Mucosa of descending colon (tissue), 3 donors: Measurements from ENCODE around the gene PEX7. TPM values are rescaled to one million over a fixed set of nuclear protein-coding genes. Genes with fewer than 3 reads are reported as not detected.
"Not testable (repeated sequence)": the region's sequence is repeated elsewhere in the genome, so short reads cannot be mapped to it uniquely, and the experiment has no call there.

Experiments
- ATAC-seq: fragments of 200-7000 bp; cut with Tn5 transposase; one replicate; pipeline ENCODE4 v1.9.1; 2020; ENCODE audit warnings: mild to moderate bottlenecking, moderate library complexity
- DNase-seq, 3 donors: peaks; one replicate each; pipeline ENCODE4 v3.0.0-alpha.2; 2020
- H3K36me3 ChIP-seq: fragments of 200-600 bp; one replicate; pipeline ENCODE4 v1.8.0; 2021; ENCODE audit warnings: low read depth, mild to moderate bottlenecking
- H3K4me1 ChIP-seq: fragments of 200-600 bp; one replicate; pipeline ENCODE4 v1.8.0; 2021; ENCODE audit warnings: low read depth, mild to moderate bottlenecking
- H3K4me3 ChIP-seq: fragments of 200-600 bp; one replicate; pipeline ENCODE4 v1.8.0; 2021; ENCODE audit warnings: mild to moderate bottlenecking
- H3K9me3 ChIP-seq: fragments of 200-600 bp; one replicate; pipeline ENCODE4 v1.8.0; 2021; ENCODE audit warnings: mild to moderate bottlenecking
- intact Hi-C, 2 donors: fragments of 100-400 bp; cut with DNase I in 1 of 2; cut with micrococcal nuclease in 1 of 2; formaldehyde crosslinking; loops; one replicate each; pipeline versions ENCODE4 v1.11.0 to v1.11.1; 2022; cut with DNase I, micrococcal nuclease
- total RNA-seq, 3 donors: library from RNA; stranded (reverse); fragmentation: NEBNext Ultra II Directional in 2 of 3; extraction: Animal tissue kit (Norgen Biotek cat#: 25700) in 2 of 3; gene quantifications; one replicate each; pipeline versions ENCODE4 v1.2.1 to v1.2.4, GENCODE V29; 2021 to 2023
- TF ChIP-seq, protein P1 (sequence below): fragments of 200-600 bp; IDR thresholded peaks from one replicate; pipeline ENCODE4 v1.8.0; 2022; ENCODE audit warnings: antibody characterized with exemption, mild to moderate bottlenecking
- donor health status: DM: no; HTN: no; CAD: no; lungs with moderate emphysema.
- donor health status: DM: no; HTN: no; CAD: no.
- donor health status: DM: no; HTN: yes; CAD: no.

The PEX7 gene
- total RNA-seq, 3 donors from 2014 or later: 4.3 to 10.7 (median 10.2) TPM

DNA sequence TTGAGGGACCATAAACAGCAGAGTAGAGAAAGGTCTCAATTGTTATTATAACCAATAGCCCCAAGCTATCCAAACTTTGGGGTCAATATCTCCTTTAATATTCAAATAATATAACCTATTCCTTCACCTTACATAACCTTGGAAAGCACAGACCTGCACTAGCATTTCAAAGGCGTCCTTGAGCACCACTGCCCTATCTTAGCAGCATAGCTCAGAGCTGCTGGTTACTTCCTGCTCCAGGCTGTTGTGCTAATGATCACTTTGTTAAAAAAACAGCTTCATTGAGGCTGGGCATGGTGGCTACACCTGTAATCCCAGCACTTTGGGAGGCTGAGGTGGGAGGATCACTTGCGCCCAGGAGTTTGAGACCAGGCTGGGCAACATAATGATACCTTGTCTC lies 110.2 kb downstream of the PEX7 start:
- DNase-seq (no peak), ATAC-seq (no peak)
- H3K4me1 ChIP-seq: no peaks in the 10 kb centered on the region
- intact Hi-C loops: no loop called here
- no peaks in the 10 kb centered on the region for H3K36me3 ChIP-seq
- TF ChIP-seq, protein P1, sequence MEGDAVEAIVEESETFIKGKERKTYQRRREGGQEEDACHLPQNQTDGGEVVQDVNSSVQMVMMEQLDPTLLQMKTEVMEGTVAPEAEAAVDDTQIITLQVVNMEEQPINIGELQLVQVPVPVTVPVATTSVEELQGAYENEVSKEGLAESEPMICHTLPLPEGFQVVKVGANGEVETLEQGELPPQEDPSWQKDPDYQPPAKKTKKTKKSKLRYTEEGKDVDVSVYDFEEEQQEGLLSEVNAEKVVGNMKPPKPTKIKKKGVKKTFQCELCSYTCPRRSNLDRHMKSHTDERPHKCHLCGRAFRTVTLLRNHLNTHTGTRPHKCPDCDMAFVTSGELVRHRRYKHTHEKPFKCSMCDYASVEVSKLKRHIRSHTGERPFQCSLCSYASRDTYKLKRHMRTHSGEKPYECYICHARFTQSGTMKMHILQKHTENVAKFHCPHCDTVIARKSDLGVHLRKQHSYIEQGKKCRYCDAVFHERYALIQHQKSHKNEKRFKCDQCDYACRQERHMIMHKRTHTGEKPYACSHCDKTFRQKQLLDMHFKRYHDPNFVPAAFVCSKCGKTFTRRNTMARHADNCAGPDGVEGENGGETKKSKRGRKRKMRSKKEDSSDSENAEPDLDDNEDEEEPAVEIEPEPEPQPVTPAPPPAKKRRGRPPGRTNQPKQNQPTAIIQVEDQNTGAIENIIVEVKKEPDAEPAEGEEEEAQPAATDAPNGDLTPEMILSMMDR: no peak
- H3K9me3 ChIP-seq: no peaks in the 10 kb centered on the region
- no peak overlapping the region for H3K4me3 ChIP-seq

DNA sequence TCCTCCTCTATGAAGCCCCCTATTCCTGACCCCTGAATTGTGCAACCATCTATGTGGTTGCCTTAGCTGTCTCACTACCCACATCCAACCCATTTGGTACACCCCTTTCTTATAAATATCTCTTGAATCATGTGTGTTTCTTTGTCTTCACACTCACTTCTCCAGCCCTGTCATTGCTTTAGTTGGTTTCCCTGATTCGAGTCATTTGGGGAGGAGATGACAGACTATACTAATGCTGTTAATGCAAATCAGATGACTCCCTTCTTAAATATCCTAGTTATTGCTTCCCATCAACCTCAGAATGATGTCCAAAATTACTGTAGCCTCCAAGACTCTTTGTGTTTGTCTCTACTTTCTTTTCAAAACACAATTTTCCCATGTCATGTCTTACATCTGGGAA lies 122.7 kb downstream of the PEX7 start:
- TF ChIP-seq, protein P1: no peak
- intact Hi-C loops: no loop called here
- ATAC-seq (no peak), DNase-seq (no peak)
- Histone ChIP-seq H3K9me3 (no peaks in the 10 kb centered on the region), H3K4me3 (no peak overlapping the region), H3K36me3 (no peaks in the 10 kb centered on the region), H3K4me1 (no peaks in the 10 kb centered on the region)

DNA sequence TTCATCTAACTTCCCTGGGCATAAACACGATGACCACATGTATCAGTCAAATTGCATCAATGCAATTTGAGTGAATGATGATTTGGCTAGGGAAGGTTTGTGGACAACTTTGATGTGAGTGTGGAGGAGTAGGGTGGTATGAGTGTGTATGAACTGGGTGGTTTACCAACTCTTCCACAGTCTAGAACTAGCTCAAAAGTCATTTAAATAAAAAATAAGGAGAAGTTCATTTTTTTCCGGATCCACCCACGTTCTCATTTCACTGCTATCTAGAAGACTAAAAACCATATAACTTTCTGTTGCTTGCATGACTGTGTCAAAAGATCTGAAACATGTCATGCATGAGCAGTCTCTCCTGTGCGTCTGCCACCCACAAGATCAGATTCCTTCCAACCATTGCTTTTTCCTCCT lies 123.3 kb downstream of the PEX7 start:
- ATAC-seq: no peak
- H3K9me3 ChIP-seq: no peaks in the 10 kb centered on the region

DNA sequence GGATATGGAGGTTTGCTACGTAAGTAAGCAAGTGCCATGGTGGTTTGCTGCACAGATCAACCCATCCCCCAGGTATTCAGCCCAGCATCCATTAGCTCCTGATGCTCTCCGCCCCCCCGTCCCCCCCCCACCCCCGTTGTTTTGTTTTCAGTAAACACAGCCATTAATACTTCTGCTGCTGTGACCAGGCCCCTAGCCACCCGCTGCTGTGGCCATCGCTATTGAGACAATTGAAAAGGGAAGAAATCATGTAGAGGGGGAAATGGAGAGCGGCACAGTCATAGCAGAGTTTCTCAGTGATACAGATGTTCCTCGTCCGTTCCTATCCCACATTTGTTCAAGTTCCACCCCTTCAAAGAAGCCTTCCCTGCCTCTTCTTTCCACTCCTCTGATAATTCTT lies 124.6 kb downstream of the PEX7 start:
- TF ChIP-seq, protein P1: no peak
- Histone ChIP-seq H3K4me3 (no peak overlapping the region), H3K4me1 (no peaks in the 10 kb centered on the region), H3K9me3 (no peaks in the 10 kb centered on the region), H3K36me3 (no peaks in the 10 kb centered on the region)
- ATAC-seq (no peak), DNase-seq (no peak)
- intact Hi-C loops: no loop called here

More for the DNA sequence above, 123.3 kb downstream of the PEX7 start:
- intact Hi-C loops: no loop called here
- DNase-seq: no peak
- Histone ChIP-seq H3K4me3 (no peak overlapping the region), H3K4me1 (no peaks in the 10 kb centered on the region), H3K36me3 (no peaks in the 10 kb centered on the region)
- TF ChIP-seq, protein P1: no peak

DNA sequence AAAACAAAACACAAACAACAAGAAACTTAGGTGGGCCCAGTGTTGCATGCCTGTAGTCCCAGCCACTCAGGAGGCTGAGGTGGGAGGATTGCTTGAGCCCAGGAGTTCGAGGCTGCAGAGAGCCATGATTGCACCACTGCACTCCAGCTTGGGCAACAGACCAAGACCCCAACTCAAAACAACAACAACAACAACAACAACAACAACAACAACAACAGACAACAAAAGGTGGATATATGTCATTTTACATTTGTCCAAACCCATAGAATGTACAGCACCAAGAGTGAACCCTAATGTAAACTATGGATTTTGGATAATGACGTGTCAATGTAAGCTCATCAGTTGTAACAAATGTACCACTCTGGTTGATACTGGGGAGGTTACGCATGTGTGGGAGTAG lies 127.6 kb downstream of the PEX7 start:
- DNase-seq, H3K9me3 ChIP-seq, intact Hi-C loops, ATAC-seq, H3K4me3 ChIP-seq, H3K36me3 ChIP-seq, H3K4me1 ChIP-seq: not testable (repeated sequence)

DNA sequence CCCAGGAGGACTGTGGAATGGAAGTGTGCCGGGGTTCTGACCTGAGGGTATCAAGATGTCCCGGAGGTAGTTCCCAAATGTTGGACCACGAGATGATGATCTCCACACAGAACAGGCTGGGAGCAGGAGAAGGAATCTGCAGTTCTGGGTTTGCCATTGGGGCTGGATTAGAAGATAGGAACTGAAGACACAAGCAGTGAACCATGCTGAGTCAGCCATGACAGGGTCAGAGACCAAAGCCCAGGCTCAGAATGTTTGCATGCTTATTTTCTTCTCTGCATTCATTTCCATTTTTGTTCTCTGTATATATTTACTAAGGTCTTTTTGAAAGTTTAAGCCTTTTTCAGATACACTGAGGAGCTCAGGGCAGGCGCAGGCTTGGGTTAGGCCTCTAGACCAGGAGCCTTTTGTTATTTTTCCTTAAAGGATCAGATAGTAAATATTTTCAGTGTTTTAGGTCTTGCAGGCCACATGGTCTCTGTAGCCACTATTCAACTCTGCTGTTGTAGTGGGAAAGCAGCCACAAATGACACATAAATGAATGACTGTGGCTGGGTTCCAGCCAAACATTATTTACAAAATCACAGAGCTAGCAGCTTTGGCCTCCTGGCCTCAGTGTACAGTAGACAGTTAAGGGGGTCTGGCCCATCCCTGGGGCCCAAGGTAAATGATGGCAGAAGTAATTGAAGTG lies 128.2 kb downstream of the PEX7 start:
- TF ChIP-seq, protein P1: no peak
- intact Hi-C loops: no loop called here
- Histone ChIP-seq H3K4me1 (no peaks in the 10 kb centered on the region), H3K36me3 (no peaks in the 10 kb centered on the region), H3K4me3 (no peak overlapping the region), H3K9me3 (no peaks in the 10 kb centered on the region)
- ATAC-seq: no peak
- DNase-seq: no peak
